CD1c-positive myeloid dendritic cell (primary cell): ENCODE data around the gene NUDT21.
"Not testable (repeated sequence)": the region's sequence is repeated elsewhere in the genome, so short reads cannot be mapped to it uniquely, and the experiment has no call there.

Experiments
- DNase-seq: peaks from one replicate; pipeline ENCODE4 v3.0.0-alpha.2; 2016; ENCODE audit errors: extremely low spot score

Gene NUDT21

GRCh38 chr16:56450986-56451752 is at the start of gene NUDT21, which contains the start of gene OGFOD1:
TSS of gene NUDT21 (minus strand) at chr16:56451332. CDS start at chr16:56451202, 130 bp downstream.
TSS of gene OGFOD1 (plus strand) at chr16:56451554. CDS start at chr16:56451613, 59 bp downstream.
- peak; percentile 97 for DNase-seq

GRCh38 chr16:56493815-56494214 is 42.7 kb upstream of the NUDT21 start:
- no peak for DNase-seq

GRCh38 chr16:56493126-56493525 is 42.0 kb upstream of the NUDT21 start:
- DNase-seq: no peak

- no peak for DNase-seq
These were observed 40.6 kb upstream of the NUDT21 start for GRCh38 chr16:56491657-56492261.

- DNase-seq: not testable (repeated sequence)
These were observed 37.7 kb upstream of the NUDT21 start for GRCh38 chr16:56488868-56489267.

GRCh38 chr16:56488035-56488434 is 36.9 kb upstream of the NUDT21 start:
- DNase-seq: no peak

GRCh38 chr16:56483394-56483793 is 32.3 kb upstream of the NUDT21 start:
- no peak for DNase-seq

GRCh38 chr16:56482683-56483236 is 31.6 kb upstream of the NUDT21 start:
- no peak for DNase-seq

GRCh38 chr16:56481468-56482122 is 30.5 kb upstream of the NUDT21 start:
- DNase-seq: no peak

- no peak for DNase-seq
These were observed 29.8 kb upstream of the NUDT21 start for GRCh38 chr16:56480776-56481467.

- no peak for DNase-seq
These were observed 28.3 kb upstream of the NUDT21 start for GRCh38 chr16:56479469-56479868.

GRCh38 chr16:56478281-56479049 is 27.3 kb upstream of the NUDT21 start:
- no peak for DNase-seq

- DNase-seq: no peak
These were observed 26.2 kb upstream of the NUDT21 start for GRCh38 chr16:56477096-56477878.

GRCh38 chr16:56475201-56475600 is 24.1 kb upstream of the NUDT21 start:
- no peak for DNase-seq

GRCh38 chr16:56470666-56471065 is 19.5 kb upstream of the NUDT21 start:
- no peak for DNase-seq

GRCh38 chr16:56470232-56470631 is 19.1 kb upstream of the NUDT21 start:
- DNase-seq: no peak

- DNase-seq: no peak
These were observed 18.6 kb upstream of the NUDT21 start for GRCh38 chr16:56469748-56470147.

GRCh38 chr16:56468800-56469199 is 17.7 kb upstream of the NUDT21 start:
- no peak for DNase-seq

- DNase-seq: no peak
These were observed 15.2 kb upstream of the NUDT21 start for GRCh38 chr16:56466344-56466743.

GRCh38 chr16:56463153-56463552 is 12.0 kb upstream of the NUDT21 start:
- DNase-seq: no peak
